OCI-LY1 (cell line): ENCODE data around the gene GTF3A.

ENCODE experiments used
- H2AFZ ChIP-seq: fragments of 200-600 bp; sonication (generic), shearing (Covaris generic); 2 replicates; pipeline ENCODE4 v1.6.0; 2014; ENCODE audit warnings: antibody characterized with exemption, mild to moderate bottlenecking, low read length
- H3F3A ChIP-seq: fragments of 200-600 bp; sonication (generic), shearing (Covaris generic); 2 replicates; pipeline ENCODE4 v1.6.0; 2014; ENCODE audit warnings: mild to moderate bottlenecking, antibody characterized with exemption, low read length, moderate library complexity; ENCODE audit not compliant: insufficient read depth
- H3K27ac ChIP-seq: fragments of 200-600 bp; sonication (generic); 2 replicates; pipeline ENCODE4 v1.5.1; 2014; ENCODE audit warnings: low read length, mixed run types, mild to moderate bottlenecking, low read depth; ENCODE audit not compliant: poor library complexity, severe bottlenecking
- H3K27me3 ChIP-seq: fragments of 200-600 bp; sonication (generic); 2 replicates; pipeline ENCODE4 v1.6.0; 2014; ENCODE audit warnings: antibody characterized with exemption, mild to moderate bottlenecking, low read length, moderate library complexity; ENCODE audit not compliant: insufficient read depth
- H3K36me3 ChIP-seq: fragments of 200-600 bp; sonication (generic); 2 replicates; pipeline ENCODE4 v1.6.1; 2014; ENCODE audit warnings: mild to moderate bottlenecking, antibody characterized with exemption, low read length, moderate library complexity, mixed read lengths; ENCODE audit not compliant: insufficient read depth
- H3K4me1 ChIP-seq: fragments of 200-600 bp; sonication (generic); 2 replicates; pipeline ENCODE4 v1.5.1; 2014; ENCODE audit warnings: mild to moderate bottlenecking, low read length, moderate library complexity; ENCODE audit not compliant: insufficient read depth, severe bottlenecking
- H3K4me2 ChIP-seq: fragments of 200-600 bp; sonication (generic), shearing (Covaris generic); 2 replicates; pipeline ENCODE4 v1.6.1; 2014; ENCODE audit warnings: low read length
- H3K4me3 ChIP-seq: fragments of 200-600 bp; sonication (generic); 2 replicates; pipeline ENCODE4 v1.5.1; 2014; ENCODE audit warnings: low read length, low read depth, mild to moderate bottlenecking, mixed read lengths; ENCODE audit not compliant: poor library complexity, severe bottlenecking
- H3K79me2 ChIP-seq: fragments of 200-600 bp; shearing (Covaris generic); 2 replicates; pipeline ENCODE4 v1.6.1; 2016; ENCODE audit warnings: mixed run types, low read length, mixed read lengths; ENCODE audit not compliant: insufficient read depth
- H3K9ac ChIP-seq: fragments of 200-600 bp; sonication (generic), shearing (Covaris generic); 2 replicates; pipeline ENCODE4 v1.6.1; 2014; ENCODE audit warnings: mild to moderate bottlenecking, low read length, mixed read lengths
- H3K9me2 ChIP-seq: fragments of 200-600 bp; sonication (generic), shearing (Covaris generic); 2 replicates; pipeline ENCODE4 v1.6.1; 2014; ENCODE audit warnings: low read depth, mild to moderate bottlenecking, low read length, mixed read lengths
- H3K9me3 ChIP-seq: fragments of 200-600 bp; shearing (Covaris generic); 2 replicates; pipeline ENCODE4 v1.6.1; 2014; ENCODE audit warnings: low read length, mixed read lengths
- H4K20me1 ChIP-seq: fragments of 200-600 bp; sonication (generic), shearing (Covaris generic); 2 replicates; pipeline ENCODE4 v1.6.0; 2016; ENCODE audit warnings: mild to moderate bottlenecking, low read length; ENCODE audit not compliant: insufficient read depth
- CTCF ChIP-seq: fragments of 200-600 bp; sonication (generic), shearing (Covaris generic); IDR thresholded peaks from 2 replicates; pipeline ENCODE4 v1.5.1; 2017; ENCODE audit warnings: mild to moderate bottlenecking, antibody characterized with exemption, low read length, moderate library complexity, mixed read lengths
- EZH2 ChIP-seq: fragments of 200-600 bp; sonication (generic), shearing (Covaris generic); IDR thresholded peaks from 2 replicates; pipeline ENCODE4 v1.8.0; 2017; ENCODE audit warnings: borderline replicate concordance, mixed run types, mild to moderate bottlenecking, antibody characterized with exemption, low read length, moderate library complexity, mixed read lengths

Gene GTF3A

GRCh38 chr13:27408074-27408473 lies 16.3 kb upstream of the GTF3A start:
- H3K9ac ChIP-seq: no peak overlapping the region
- H3F3A ChIP-seq: no peaks in the 10 kb centered on the region
- H4K20me1 ChIP-seq: no peaks in the 10 kb centered on the region
- no peaks in the 10 kb centered on the region for H3K27me3 ChIP-seq
- no peak overlapping the region for H2AFZ ChIP-seq
- TF ChIP-seq CTCF: no peak
- TF ChIP-seq EZH2: no peak
- H3K4me1 ChIP-seq: no peaks in the 10 kb centered on the region
- H3K79me2 ChIP-seq: no peaks in the 10 kb centered on the region
- no peaks in the 10 kb centered on the region for H3K36me3 ChIP-seq
- H3K4me2 ChIP-seq: no peak overlapping the region
- H3K4me3 ChIP-seq: no peak overlapping the region
- H3K9me3 ChIP-seq: no peaks in the 10 kb centered on the region
- no peak overlapping the region for H3K27ac ChIP-seq
- H3K9me2 ChIP-seq: no peaks in the 10 kb centered on the region

- Histone ChIP-seq H3K9me2 (no peaks in the 10 kb centered on the region), H3K27ac (no peak overlapping the region)
- no peak for TF ChIP-seq EZH2
- TF ChIP-seq CTCF: no peak
Observed at GRCh38 chr13:27409013-27409412, 15.4 kb upstream of the GTF3A start.

GRCh38 chr13:27411341-27411740 lies 13.1 kb upstream of the GTF3A start:
- Histone ChIP-seq H3K4me3 (no peak overlapping the region), H3K9me2 (no peaks in the 10 kb centered on the region), H3K36me3 (no peaks in the 10 kb centered on the region), H3F3A (no peaks in the 10 kb centered on the region), H3K27ac (no peak overlapping the region), H3K9ac (no peak overlapping the region), H4K20me1 (no peaks in the 10 kb centered on the region), H3K4me1 (no peaks in the 10 kb centered on the region), H3K9me3 (no peaks in the 10 kb centered on the region), H3K79me2 (no peaks in the 10 kb centered on the region), H2AFZ (no peak overlapping the region), H3K27me3 (peaks cover 5% of the 10 kb centered on the region), H3K4me2 (no peak overlapping the region)
- TF ChIP-seq EZH2 (no peak), CTCF (no peak)

More at GRCh38 chr13:27409013-27409412, 15.4 kb upstream of the GTF3A start:
- H3K4me3 ChIP-seq: no peak overlapping the region
- no peak overlapping the region for H2AFZ ChIP-seq
- H3K9me3 ChIP-seq: no peaks in the 10 kb centered on the region
- no peaks in the 10 kb centered on the region for H4K20me1 ChIP-seq
- no peak overlapping the region for H3K9ac ChIP-seq
- no peaks in the 10 kb centered on the region for H3K4me1 ChIP-seq
- no peak overlapping the region for H3K4me2 ChIP-seq
- no peaks in the 10 kb centered on the region for H3F3A ChIP-seq
- H3K79me2 ChIP-seq: no peaks in the 10 kb centered on the region
- H3K27me3 ChIP-seq: no peaks in the 10 kb centered on the region
- no peaks in the 10 kb centered on the region for H3K36me3 ChIP-seq
